22Rv1 (cell line): ENCODE measurements around the gene GPR151.

Experiments
- CTCF ChIP-seq: fragments of 450-650 bp; IDR thresholded peaks from 2 replicates; pipeline ENCODE4 v1.5.1; 2017; ENCODE audit warnings: mild to moderate bottlenecking
- ZFX ChIP-seq: fragments of 450-650 bp; IDR thresholded peaks from 2 replicates; pipeline ENCODE4 v1.6.1; 2017; ENCODE audit warnings: antibody characterized with exemption, borderline replicate concordance

GRCh38 chr5:146538432-146538831 lies 22.4 kb upstream of the GPR151 start:
- TF ChIP-seq CTCF (no peak), ZFX (no peak)
